AG04450 (cell line): ENCODE data around the gene CRLF3. TPM values are rescaled to one million over a fixed set of nuclear protein-coding genes. Genes with fewer than 3 reads are reported as not detected.
"Not testable (repeated sequence)": the region's sequence is repeated elsewhere in the genome, so short reads cannot be mapped to it uniquely, and the experiment has no call there.

ENCODE experiments used
- CTCF ChIA-PET: fragments of 300-600, 350-600 bp; formaldehyde crosslinking; extraction: SDS; loops from one replicate; lab custom pipeline; 2022; ENCODE audit warnings: antibody characterized with exemption, inconsistent platforms; lab: Charles Lee
- POLR2A ChIA-PET: fragments of 350-600 bp; formaldehyde crosslinking; extraction: SDS; loops from one replicate; lab custom pipeline; 2021; ENCODE audit warnings: antibody characterized with exemption, inconsistent platforms; lab: Yijun Ruan, JAX
- DNase-seq: peaks from one replicate; pipeline ENCODE4 v3.0.0-alpha.2; 2011; ENCODE audit warnings: low read depth, low spot score
- H3K27ac ChIP-seq: one replicate; pipeline ENCODE4 v1.5.1; 2012; ENCODE audit warnings: low read depth, low read length, control low read depth
- H3K27me3 ChIP-seq: one replicate; pipeline ENCODE4 v1.6.0; 2012; ENCODE audit warnings: low read length; ENCODE audit not compliant: control insufficient read depth, insufficient read depth
- H3K4me3 ChIP-seq: 2 replicates; pipeline ENCODE4 v1.5.1; 2011; ENCODE audit warnings: mild to moderate bottlenecking, low read depth, low read length, control low read depth
- H3K9me3 ChIP-seq: 2 replicates; pipeline ENCODE4 v1.5.1; 2012; ENCODE audit warnings: low read length; ENCODE audit not compliant: control insufficient read depth, insufficient read depth
- CTCF ChIP-seq: IDR thresholded peaks from 2 replicates; pipeline ENCODE4 v1.5.1; 2011; ENCODE audit warnings: low read depth, low read length, control low read depth, inconsistent platforms
- polyA plus RNA-seq: library from polyadenylated mRNA; depleted of rRNA; stranded (reverse); fragments of >200 nt; gene quantifications from 2 replicates; pipeline ENCODE4 v1.2.3, GENCODE V29; 2011

Gene CRLF3
- polyA plus RNA-seq, 1 experiment: 10.1 TPM

- no peak for TF ChIP-seq CTCF
- no peak overlapping the region for H3K27ac ChIP-seq
- H3K9me3 ChIP-seq: no peaks in the 10 kb centered on the region
- ChIA-PET CTCF (no interaction called here), POLR2A (interaction anchor here (1.2 kb wide), 1 partner anchor 34 kb away, joined by 22 read pairs; the partner anchor contains the start of gene CRLF3)
- no peak overlapping the region for H3K4me3 ChIP-seq
- no peak for DNase-seq
- no peaks in the 10 kb centered on the region for H3K27me3 ChIP-seq
Observed at GRCh38 chr17:30790279-30790678, 34.2 kb downstream of the CRLF3 start.

GRCh38 chr17:30788918-30789317 lies 35.6 kb downstream of the CRLF3 start:
- no peak for TF ChIP-seq CTCF
- ChIA-PET POLR2A (no interaction called here), CTCF (no interaction called here)
- Histone ChIP-seq H3K9me3 (no peaks in the 10 kb centered on the region), H3K4me3 (no peak overlapping the region), H3K27me3 (no peaks in the 10 kb centered on the region), H3K27ac (no peak overlapping the region)
- no peak for DNase-seq

- ChIA-PET POLR2A (no interaction called here), CTCF (no interaction called here)
- no peak for DNase-seq
Observed at GRCh38 chr17:30782206-30782605, 42.3 kb downstream of the CRLF3 start.

GRCh38 chr17:30780343-30780742 lies 44.1 kb downstream of the CRLF3 start:
- POLR2A ChIA-PET: no interaction called here
- CTCF ChIA-PET: no interaction called here
- Histone ChIP-seq H3K27ac (no peak overlapping the region), H3K9me3 (no peaks in the 10 kb centered on the region), H3K27me3 (no peaks in the 10 kb centered on the region), H3K4me3 (no peak overlapping the region)
- TF ChIP-seq CTCF: no peak
- DNase-seq: no peak

More at GRCh38 chr17:30782206-30782605, 42.3 kb downstream of the CRLF3 start:
- no peak overlapping the region for H3K27ac ChIP-seq
- H3K4me3 ChIP-seq: no peak overlapping the region
- no peak for TF ChIP-seq CTCF
- no peaks in the 10 kb centered on the region for H3K9me3 ChIP-seq
- H3K27me3 ChIP-seq: no peaks in the 10 kb centered on the region

- H3K27me3 ChIP-seq, H3K9me3 ChIP-seq, DNase-seq, H3K4me3 ChIP-seq, CTCF ChIA-PET, H3K27ac ChIP-seq, POLR2A ChIA-PET: not testable (repeated sequence)
Observed at GRCh38 chr17:30768771-30769170, 55.7 kb downstream of the CRLF3 start.

GRCh38 chr17:30767641-30768404 lies 56.7 kb downstream of the CRLF3 start:
- H3K27me3 ChIP-seq, H3K27ac ChIP-seq, H3K9me3 ChIP-seq, POLR2A ChIA-PET, H3K4me3 ChIP-seq, CTCF ChIA-PET, DNase-seq: not testable (repeated sequence)
